ENCODE measurements around the gene MARF1. TPM values are rescaled to one million over a fixed set of nuclear protein-coding genes. Genes with fewer than 3 reads are reported as not detected.

Gene MARF1
- total and polyA plus RNA-seq, 2 of the 8 experiments (the other 6 are each of a cell fraction or from before 2014, with no cell fraction given): 5.6 to 31.4 TPM

DNA sequence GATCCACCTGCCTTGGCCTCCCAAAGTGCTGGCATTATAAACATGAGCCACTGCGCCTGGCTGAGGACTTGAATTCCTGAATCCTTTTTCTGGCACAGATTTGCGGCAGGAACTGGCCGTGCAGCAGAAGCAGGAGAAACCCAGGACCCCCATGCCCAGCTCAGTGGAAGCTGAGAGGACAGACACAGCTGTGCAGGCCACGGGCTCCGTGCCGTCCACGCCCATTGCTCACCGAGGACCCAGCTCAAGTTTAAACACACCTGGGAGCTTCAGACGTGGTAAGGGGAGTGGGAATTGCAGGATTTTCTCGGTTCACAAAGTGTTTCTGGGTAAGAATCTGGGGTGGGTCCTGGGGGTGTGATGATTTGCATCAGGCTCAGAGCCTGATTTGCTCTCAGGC lies 48.1 kb upstream of the MARF1 start:
- peaks cover 0 to 21% (median 11%) of the 10 kb centered on the region in 4 experiments; a peak in 7 of 8 replicates for H3K36me3 ChIP-seq (ENCODE audit: control insufficient read depth in 2 of 4, insufficient read depth in 4 of 4, low read length in 3 of 4)
- CTCF ChIA-PET (ENCODE audit: partially characterized antibody): interaction anchor here (0.6 to 5.0 kb wide), 3 partner anchors 9 to 106 kb away, joined by 3 to 23 read pairs (median 17); no protein-coding TSS in a partner anchor

More for the DNA sequence above, 48.1 kb upstream of the MARF1 start:
- Histone ChIP-seq H3K27ac (ENCODE audit: low read depth, low read length) (no peak overlapping the region), H3K23ac (ENCODE audit: insufficient read length) (no peak overlapping the region), H3K23me2 (ENCODE audit: low read depth, low read length) (no peaks in the 10 kb centered on the region), H3K56ac (replicated peaks; ENCODE audit: insufficient read length, low read depth, low read length) (no peak overlapping the region), H2BK20ac (ENCODE audit: low read length) (no peak overlapping the region), H3K4me2 (ENCODE audit: insufficient read depth in 1 of 2, low read depth in 2 of 2, low read length in 2 of 2) (no peak overlapping the region), H4K8ac (ENCODE audit: extremely low read depth, insufficient read depth, low read length) (no peak overlapping the region), H4K91ac (replicated peaks; ENCODE audit: insufficient read length, low read length) (no peak overlapping the region), H3K4ac (replicated peaks; ENCODE audit: insufficient read length, low read depth, low read length) (no peak overlapping the region), H4K20me1 (replicated peaks in 1 of 2; ENCODE audit: control insufficient read depth in 1 of 2, insufficient read depth in 2 of 2, low read length in 2 of 2) (peaks cover 2% of the 10 kb centered on the region in 2 experiments), H3K79me2 (ENCODE audit: control insufficient read depth in 1 of 2, insufficient read depth in 2 of 2, low read length in 2 of 2) (no peaks in the 10 kb centered on the region), H3K9ac (replicated peaks in 1 of 4; ENCODE audit: extremely low read depth in 1 of 4, low read depth in 3 of 4, low read length in 3 of 4) (no peak overlapping the region), H3K27me3 (replicated peaks in 1 of 4; ENCODE audit: control insufficient read depth in 3 of 4, extremely low read depth in 1 of 4, insufficient read depth in 3 of 4, low read length in 3 of 4) (no peaks in the 10 kb centered on the region), H2AFZ (ENCODE audit: low read length) (no peak overlapping the region), H3K14ac (ENCODE audit: insufficient read length) (no peak overlapping the region), H2BK15ac (ENCODE audit: low read length) (no peak overlapping the region), H3K18ac (ENCODE audit: extremely low read depth, low read length) (no peak overlapping the region), H4K5ac (ENCODE audit: insufficient read length, low read depth, low read length) (no peak overlapping the region), H2BK12ac (ENCODE audit: low read depth, low read length) (no peak overlapping the region), H3K4me3 (ENCODE audit: extremely low read depth in 1 of 4, insufficient read depth in 2 of 4, low read depth in 3 of 4, low read length in 4 of 4) (no peak overlapping the region), H2BK5ac (ENCODE audit: low read depth, low read length) (no peak overlapping the region), H2BK120ac (replicated peaks; ENCODE audit: low read depth, low read length) (no peak overlapping the region), H3K9me3 (ENCODE audit: insufficient read depth in 2 of 2, low read depth in 1 of 2, low read length in 1 of 2) (no peaks in the 10 kb centered on the region), H3K4me1 (replicated peaks in 1 of 4; ENCODE audit: control insufficient read depth in 3 of 4, insufficient read depth in 4 of 4, low read length in 3 of 4) (no peaks in the 10 kb centered on the region), H2AK5ac (ENCODE audit: low read depth, low read length) (no peak overlapping the region), H3K79me1 (ENCODE audit: low read depth, low read length) (no peaks in the 10 kb centered on the region)
- POLR2A ChIA-PET (ENCODE audit: partially characterized antibody): interaction anchor here (1.4 kb wide), 1 partner anchor 10 kb away, joined by 3 read pairs; no protein-coding TSS in a partner anchor
- 96% methylated on average over 10 of the region's 10 CpGs; no CpG with 5 or more reads in 1 of the 2 experiments for WGBS, 2 experiments (ENCODE audit: extremely low coverage in 1 of 2, insufficient coverage in 1 of 2, insufficient read length in 1 of 2, insufficient replicate concordance in 2 of 2, low coverage in 1 of 2, low lambda C conversion rate in 2 of 2, missing lambda C conversion rate in 1 of 2)
- TF ChIP-seq, protein P1, sequence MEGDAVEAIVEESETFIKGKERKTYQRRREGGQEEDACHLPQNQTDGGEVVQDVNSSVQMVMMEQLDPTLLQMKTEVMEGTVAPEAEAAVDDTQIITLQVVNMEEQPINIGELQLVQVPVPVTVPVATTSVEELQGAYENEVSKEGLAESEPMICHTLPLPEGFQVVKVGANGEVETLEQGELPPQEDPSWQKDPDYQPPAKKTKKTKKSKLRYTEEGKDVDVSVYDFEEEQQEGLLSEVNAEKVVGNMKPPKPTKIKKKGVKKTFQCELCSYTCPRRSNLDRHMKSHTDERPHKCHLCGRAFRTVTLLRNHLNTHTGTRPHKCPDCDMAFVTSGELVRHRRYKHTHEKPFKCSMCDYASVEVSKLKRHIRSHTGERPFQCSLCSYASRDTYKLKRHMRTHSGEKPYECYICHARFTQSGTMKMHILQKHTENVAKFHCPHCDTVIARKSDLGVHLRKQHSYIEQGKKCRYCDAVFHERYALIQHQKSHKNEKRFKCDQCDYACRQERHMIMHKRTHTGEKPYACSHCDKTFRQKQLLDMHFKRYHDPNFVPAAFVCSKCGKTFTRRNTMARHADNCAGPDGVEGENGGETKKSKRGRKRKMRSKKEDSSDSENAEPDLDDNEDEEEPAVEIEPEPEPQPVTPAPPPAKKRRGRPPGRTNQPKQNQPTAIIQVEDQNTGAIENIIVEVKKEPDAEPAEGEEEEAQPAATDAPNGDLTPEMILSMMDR (IDR thresholded peaks at IDR 0.05; ENCODE audit: control extremely low read depth in 1 of 3, insufficient read depth in 1 of 3, low read depth in 1 of 3, low read length in 3 of 3): no peak
- TF ChIP-seq GABPA (IDR thresholded peaks at IDR 0.05; ENCODE audit: borderline replicate concordance, insufficient read depth, low read length): no peak
- no peak for TF ChIP-seq SP2 (IDR thresholded peaks at IDR 0.05; ENCODE audit: low read length)
- TF ChIP-seq MAFK (IDR thresholded peaks at IDR 0.05; ENCODE audit: low read depth, low read length): no peak
- TF ChIP-seq HDAC2 (IDR thresholded peaks at IDR 0.05; ENCODE audit: borderline replicate concordance in 1 of 2, low read depth in 2 of 2, low read length in 2 of 2): no peak
- DNase-seq (ENCODE audit: low read depth in 1 of 2, low spot score in 2 of 2) (no peak), FAIRE-seq (no peak)

All from H1 (cell line).